ACC112 (cell line): ENCODE data around the gene LYPD4.
"Not testable (repeated sequence)": the region's sequence is repeated elsewhere in the genome, so short reads cannot be mapped to it uniquely, and the experiment has no call there.

Experiments
- H2AFZ ChIP-seq: fragments of 200-600 bp; sonication (generic); one replicate; pipeline ENCODE4 v1.6.0; 2017; ENCODE audit warnings: antibody characterized with exemption, low read length; ENCODE audit not compliant: unreplicated experiment
- H3K27ac ChIP-seq: fragments of 200-600 bp; sonication (generic); 2 replicates; pipeline ENCODE4 v1.5.1; 2014; ENCODE audit warnings: low read depth, mild to moderate bottlenecking, antibody characterized with exemption, low read length, moderate library complexity
- H3K27me3 ChIP-seq: fragments of 200-600 bp; sonication (generic); 2 replicates; pipeline ENCODE4 v1.6.1; 2014; ENCODE audit warnings: mild to moderate bottlenecking, antibody characterized with exemption, low read length, moderate library complexity, mixed read lengths; ENCODE audit not compliant: insufficient read depth
- H3K36me3 ChIP-seq: fragments of 200-600 bp; sonication (generic); 2 replicates; pipeline ENCODE4 v1.6.1; 2016; ENCODE audit warnings: mild to moderate bottlenecking, antibody characterized with exemption, low read length, moderate library complexity, mixed read lengths; ENCODE audit not compliant: insufficient read depth
- H3K4me1 ChIP-seq: fragments of 200-600 bp; sonication (generic); one replicate; pipeline ENCODE4 v1.6.1; 2016; ENCODE audit warnings: low read length, mixed read lengths; ENCODE audit not compliant: insufficient read depth, unreplicated experiment, control insufficient read depth
- H3K4me3 ChIP-seq: fragments of 200-600 bp; sonication (generic); 2 replicates; pipeline ENCODE4 v1.5.1; 2014; ENCODE audit warnings: mild to moderate bottlenecking, low read depth, low read length
- H3K79me2 ChIP-seq: fragments of 200-600 bp; sonication (generic); one replicate; pipeline ENCODE4 v1.6.0; 2016; ENCODE audit warnings: low read length; ENCODE audit not compliant: control insufficient read depth, unreplicated experiment, insufficient read depth

Gene LYPD4

GRCh38 chr19:41883463-41883820 is 39.0 kb upstream of the LYPD4 start:
- Histone ChIP-seq H3K36me3 (no peaks in the 10 kb centered on the region), H3K4me3 (peak overlapping the region; percentile 86), H3K4me1 (peaks cover 14% of the 10 kb centered on the region), H3K79me2 (peaks cover 30% of the 10 kb centered on the region), H3K27me3 (no peaks in the 10 kb centered on the region), H2AFZ (peak overlapping the region; percentile 84), H3K27ac (no peak overlapping the region)

- no peaks in the 10 kb centered on the region for H3K36me3 ChIP-seq
- H3K27ac ChIP-seq = no peak within 1 kb of the TSS
- H2AFZ ChIP-seq = peak within 1 kb of the TSS; percentile 84
- H3K4me1 ChIP-seq = peaks cover 14% of the 10 kb centered on the region
- no peaks in the 10 kb centered on the region for H3K27me3 ChIP-seq
- peak within 1 kb of the TSS; percentile 86 for H3K4me3 ChIP-seq
- H3K79me2 ChIP-seq = peaks cover 30% of the 10 kb centered on the region
Measured at GRCh38 chr19:41882568-41883462, 38.3 kb upstream of the LYPD4 start, which contains the start of gene ARHGEF1. TSS of gene ARHGEF1 (plus strand) at chr19:41883184. CDS start at chr19:41888083, 4,899 bp downstream.

GRCh38 chr19:41880329-41880708 is 35.8 kb upstream of the LYPD4 start:
- Histone ChIP-seq H3K79me2 (peaks cover 9% of the 10 kb centered on the region), H3K36me3 (no peaks in the 10 kb centered on the region), H3K4me3 (no peak overlapping the region), H2AFZ (no peak overlapping the region), H3K27ac (no peak overlapping the region), H3K4me1 (peaks cover 4% of the 10 kb centered on the region), H3K27me3 (no peaks in the 10 kb centered on the region)

- Histone ChIP-seq H3K36me3 (no peaks in the 10 kb centered on the region), H2AFZ (no peak overlapping the region), H3K27ac (no peak overlapping the region), H3K79me2 (peaks cover 5% of the 10 kb centered on the region), H3K27me3 (no peaks in the 10 kb centered on the region), H3K4me1 (peaks cover under 1% of the 10 kb centered on the region), H3K4me3 (no peak overlapping the region)
Measured at GRCh38 chr19:41879670-41880328, 35.3 kb upstream of the LYPD4 start.

- H3K4me1 ChIP-seq = no peaks in the 10 kb centered on the region
- no peaks in the 10 kb centered on the region for H3K79me2 ChIP-seq
- H3K27ac ChIP-seq = no peak overlapping the region
- no peak overlapping the region for H2AFZ ChIP-seq
- H3K36me3 ChIP-seq = no peaks in the 10 kb centered on the region
- H3K27me3 ChIP-seq = no peaks in the 10 kb centered on the region
- no peak overlapping the region for H3K4me3 ChIP-seq
Measured at GRCh38 chr19:41879080-41879479, 34.6 kb upstream of the LYPD4 start.

- H3K4me3 ChIP-seq = no peak overlapping the region
- H3K27ac ChIP-seq = no peak overlapping the region
- no peaks in the 10 kb centered on the region for H3K27me3 ChIP-seq
- no peak overlapping the region for H2AFZ ChIP-seq
- H3K79me2 ChIP-seq = no peaks in the 10 kb centered on the region
- no peaks in the 10 kb centered on the region for H3K36me3 ChIP-seq
- no peaks in the 10 kb centered on the region for H3K4me1 ChIP-seq
Measured at GRCh38 chr19:41877916-41878905, 33.7 kb upstream of the LYPD4 start.

- H3K79me2 ChIP-seq = no peaks in the 10 kb centered on the region
- no peaks in the 10 kb centered on the region for H3K4me1 ChIP-seq
- H3K27me3 ChIP-seq = no peaks in the 10 kb centered on the region
- no peaks in the 10 kb centered on the region for H3K36me3 ChIP-seq
- H3K4me3 ChIP-seq = no peak within 1 kb of the TSS
- no peak within 1 kb of the TSS for H2AFZ ChIP-seq
- H3K27ac ChIP-seq = no peak within 1 kb of the TSS
Measured at GRCh38 chr19:41876847-41877832, 32.7 kb upstream of the LYPD4 start, which contains the start of gene CD79A. TSS of gene CD79A (plus strand) at chr19:41877279. CDS start at chr19:41877305, 26 bp downstream.

- H3K4me3 ChIP-seq, H3K27me3 ChIP-seq, H3K36me3 ChIP-seq, H3K79me2 ChIP-seq, H3K4me1 ChIP-seq, H2AFZ ChIP-seq, H3K27ac ChIP-seq: not testable (repeated sequence)
Measured at GRCh38 chr19:41875973-41876372, 31.5 kb upstream of the LYPD4 start.

GRCh38 chr19:41872775-41873647 is 28.5 kb upstream of the LYPD4 start:
- no peaks in the 10 kb centered on the region for H3K36me3 ChIP-seq
- no peak overlapping the region for H3K4me3 ChIP-seq
- no peak overlapping the region for H2AFZ ChIP-seq
- H3K4me1 ChIP-seq = no peaks in the 10 kb centered on the region
- no peak overlapping the region for H3K27ac ChIP-seq
- H3K79me2 ChIP-seq = peaks cover 3% of the 10 kb centered on the region
- no peaks in the 10 kb centered on the region for H3K27me3 ChIP-seq
